NCI-H82 treated with DMSO at 0.1 percent for 48 hours (cell line): ENCODE results near the gene CXCL12.

ENCODE experiments used
- DNase-seq: peaks from one replicate; lab custom pipeline; 2025; ENCODE audit not compliant: unreplicated experiment; lab: John Stamatoyannopoulos, UW

CXCL12 gene

GRCh38 chr10:44385026-44385695 is at the start of gene CXCL12:
CXCL12 (minus strand) TSS chr10:44385097; CDS start chr10:44385005, 92 bp downstream.
- no peak for DNase-seq

GRCh38 chr10:44427479-44427878 is 42.6 kb upstream of the CXCL12 start:
- DNase-seq, result no peak

GRCh38 chr10:44427037-44427436 is 42.1 kb upstream of the CXCL12 start:
- no peak for DNase-seq

- no peak for DNase-seq
Measured at GRCh38 chr10:44426247-44427034, 41.5 kb upstream of the CXCL12 start.

- no peak for DNase-seq
Measured at GRCh38 chr10:44425466-44425865, 40.6 kb upstream of the CXCL12 start.

- DNase-seq, result no peak
Measured at GRCh38 chr10:44424957-44425356, 40.1 kb upstream of the CXCL12 start.

- no peak for DNase-seq
Measured at GRCh38 chr10:44424298-44424697, 39.4 kb upstream of the CXCL12 start.

- DNase-seq, result no peak
Measured at GRCh38 chr10:44422570-44423101, 37.7 kb upstream of the CXCL12 start.

- no peak for DNase-seq
Measured at GRCh38 chr10:44422153-44422552, 37.3 kb upstream of the CXCL12 start.

- no peak for DNase-seq
Measured at GRCh38 chr10:44419790-44420549, 35.1 kb upstream of the CXCL12 start.

GRCh38 chr10:44418637-44419036 is 33.7 kb upstream of the CXCL12 start:
- no peak for DNase-seq

- no peak for DNase-seq
Measured at GRCh38 chr10:44417761-44418160, 32.9 kb upstream of the CXCL12 start.

GRCh38 chr10:44416936-44417335 is 32.0 kb upstream of the CXCL12 start:
- DNase-seq, result no peak

- DNase-seq, result no peak
Measured at GRCh38 chr10:44416021-44416771, 31.3 kb upstream of the CXCL12 start.

GRCh38 chr10:44415121-44415520 is 30.2 kb upstream of the CXCL12 start:
- no peak for DNase-seq

GRCh38 chr10:44413416-44413815 is 28.5 kb upstream of the CXCL12 start:
- no peak for DNase-seq

GRCh38 chr10:44411251-44411650 is 26.4 kb upstream of the CXCL12 start:
- no peak for DNase-seq

- DNase-seq, result no peak
Measured at GRCh38 chr10:44404741-44405437, 20.0 kb upstream of the CXCL12 start.

- DNase-seq, result no peak
Measured at GRCh38 chr10:44402465-44403195, 17.7 kb upstream of the CXCL12 start.

- no peak for DNase-seq
Measured at GRCh38 chr10:44400541-44400940, 15.6 kb upstream of the CXCL12 start.
